ENCODE measurements around the gene ANO7.

DNA sequence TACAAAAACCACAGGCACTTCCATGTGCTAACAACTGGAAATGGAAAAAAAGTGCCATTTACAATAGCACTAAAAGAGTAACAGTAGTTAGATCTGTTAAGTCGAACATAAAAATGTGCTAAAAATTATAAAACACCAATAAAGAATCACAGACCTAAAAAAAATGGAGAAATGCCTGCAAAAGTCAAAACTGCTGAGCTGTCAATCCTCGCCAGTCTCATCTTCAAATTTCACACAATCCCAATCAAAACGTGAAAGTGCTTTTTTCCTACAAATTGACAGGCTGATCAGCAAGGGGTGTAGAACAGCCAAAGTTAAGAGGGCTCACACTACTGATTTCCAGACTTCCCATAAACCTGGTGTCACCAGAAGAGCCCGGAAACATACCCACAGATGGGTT lies 53.2 kb downstream of the ANO7 start:
- TF ChIP-seq, protein P1, sequence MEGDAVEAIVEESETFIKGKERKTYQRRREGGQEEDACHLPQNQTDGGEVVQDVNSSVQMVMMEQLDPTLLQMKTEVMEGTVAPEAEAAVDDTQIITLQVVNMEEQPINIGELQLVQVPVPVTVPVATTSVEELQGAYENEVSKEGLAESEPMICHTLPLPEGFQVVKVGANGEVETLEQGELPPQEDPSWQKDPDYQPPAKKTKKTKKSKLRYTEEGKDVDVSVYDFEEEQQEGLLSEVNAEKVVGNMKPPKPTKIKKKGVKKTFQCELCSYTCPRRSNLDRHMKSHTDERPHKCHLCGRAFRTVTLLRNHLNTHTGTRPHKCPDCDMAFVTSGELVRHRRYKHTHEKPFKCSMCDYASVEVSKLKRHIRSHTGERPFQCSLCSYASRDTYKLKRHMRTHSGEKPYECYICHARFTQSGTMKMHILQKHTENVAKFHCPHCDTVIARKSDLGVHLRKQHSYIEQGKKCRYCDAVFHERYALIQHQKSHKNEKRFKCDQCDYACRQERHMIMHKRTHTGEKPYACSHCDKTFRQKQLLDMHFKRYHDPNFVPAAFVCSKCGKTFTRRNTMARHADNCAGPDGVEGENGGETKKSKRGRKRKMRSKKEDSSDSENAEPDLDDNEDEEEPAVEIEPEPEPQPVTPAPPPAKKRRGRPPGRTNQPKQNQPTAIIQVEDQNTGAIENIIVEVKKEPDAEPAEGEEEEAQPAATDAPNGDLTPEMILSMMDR (IDR thresholded peaks at IDR 0.05): no peak
- TF ChIP-seq POLR2A (IDR thresholded peaks at IDR 0.05): no peak
- no peak for TF ChIP-seq POLR2AphosphoS5 (IDR thresholded peaks at IDR 0.05)

Data from prostate gland (tissue), 2 donors.